DOHH2 (cell line): ENCODE data around the gene CRAMP1.

Experiments used
- CTCF ChIP-seq: fragments of 200-600 bp; sonication (generic); IDR thresholded peaks from one replicate; pipeline ENCODE4 v1.5.1; 2014; ENCODE audit warnings: antibody characterized with exemption, mild to moderate bottlenecking, low read depth, low read length; ENCODE audit not compliant: poor library complexity, severe bottlenecking
- EZH2phosphoT487 ChIP-seq: fragments of 200-600 bp; sonication (generic); IDR thresholded peaks from 2 replicates; pipeline ENCODE4 v1.6.1; 2017; ENCODE audit warnings: borderline replicate concordance, mild to moderate bottlenecking, antibody characterized with exemption, low read length, moderate library complexity, mixed read lengths

GRCh38 chr16:1642753-1643152, 30.6 kb downstream of the CRAMP1 start:
- no peak for TF ChIP-seq EZH2phosphoT487
- TF ChIP-seq CTCF = no peak
